GM18520 (cell line): ENCODE results near the gene NAA11.

Experiments used
- ATAC-seq: cut with Tn5 transposase; IDR thresholded peaks from one replicate; pipeline ENCODE4 v1.9.1; 2021; ENCODE audit not compliant: unreplicated experiment

Gene NAA11

GRCh38 chr4:79325864-79326328 lies at the start of gene NAA11:
Gene NAA11, minus strand, starts transcription at chr4:79326061. Its CDS starts 184 bp downstream, at chr4:79325877.
- ATAC-seq, result no peak

- ATAC-seq, result no peak
Observed at GRCh38 chr4:79370026-79370425, 44.2 kb upstream of the NAA11 start.

- no peak for ATAC-seq
Observed at GRCh38 chr4:79367096-79367495, 41.2 kb upstream of the NAA11 start.

- ATAC-seq, result no peak
Observed at GRCh38 chr4:79366422-79366821, 40.6 kb upstream of the NAA11 start.

GRCh38 chr4:79364061-79364460 lies 38.2 kb upstream of the NAA11 start:
- ATAC-seq, result no peak

- no peak for ATAC-seq
Observed at GRCh38 chr4:79362626-79363025, 36.8 kb upstream of the NAA11 start.

GRCh38 chr4:79360006-79360405 lies 34.1 kb upstream of the NAA11 start:
- no peak for ATAC-seq

- ATAC-seq, result no peak
Observed at GRCh38 chr4:79358438-79358837, 32.6 kb upstream of the NAA11 start.

- ATAC-seq, result no peak
Observed at GRCh38 chr4:79357365-79357764, 31.5 kb upstream of the NAA11 start.

GRCh38 chr4:79353075-79353474 lies 27.2 kb upstream of the NAA11 start:
- ATAC-seq, result no peak

- ATAC-seq, result no peak
Observed at GRCh38 chr4:79348405-79348804, 22.5 kb upstream of the NAA11 start.

- ATAC-seq, result no peak
Observed at GRCh38 chr4:79341893-79342653, 16.2 kb upstream of the NAA11 start.

- no peak for ATAC-seq
Observed at GRCh38 chr4:79340568-79340967, 14.7 kb upstream of the NAA11 start.

GRCh38 chr4:79338148-79338547 lies 12.3 kb upstream of the NAA11 start:
- peak; percentile 94 for ATAC-seq

GRCh38 chr4:79334783-79335182 lies 8.9 kb upstream of the NAA11 start:
- no peak for ATAC-seq

GRCh38 chr4:79334341-79334740 lies 8.5 kb upstream of the NAA11 start:
- no peak for ATAC-seq

- no peak for ATAC-seq
Observed at GRCh38 chr4:79331126-79331876, 5.4 kb upstream of the NAA11 start.

- no peak for ATAC-seq
Observed at GRCh38 chr4:79330720-79331119, 4.9 kb upstream of the NAA11 start.

- ATAC-seq, result no peak
Observed at GRCh38 chr4:79325436-79325835, 425 bp downstream of the NAA11 start.

GRCh38 chr4:79319975-79320374 lies 5.9 kb downstream of the NAA11 start:
- no peak for ATAC-seq

- ATAC-seq, result no peak
Observed at GRCh38 chr4:79317711-79318110, 8.2 kb downstream of the NAA11 start.

GRCh38 chr4:79315891-79316290 lies 10.0 kb downstream of the NAA11 start:
- no peak for ATAC-seq
